GM19043 (cell line): Measurements from ENCODE around the gene GPATCH8.
"Not testable (repeated sequence)": the region's sequence is repeated elsewhere in the genome, so short reads cannot be mapped to it uniquely, and the experiment has no call there.

ENCODE experiments used
- ATAC-seq: cut with Tn5 transposase; IDR thresholded peaks from one replicate; pipeline ENCODE4 v1.9.1; 2021; ENCODE audit warnings: low read depth; ENCODE audit not compliant: unreplicated experiment

Gene GPATCH8

DNA sequence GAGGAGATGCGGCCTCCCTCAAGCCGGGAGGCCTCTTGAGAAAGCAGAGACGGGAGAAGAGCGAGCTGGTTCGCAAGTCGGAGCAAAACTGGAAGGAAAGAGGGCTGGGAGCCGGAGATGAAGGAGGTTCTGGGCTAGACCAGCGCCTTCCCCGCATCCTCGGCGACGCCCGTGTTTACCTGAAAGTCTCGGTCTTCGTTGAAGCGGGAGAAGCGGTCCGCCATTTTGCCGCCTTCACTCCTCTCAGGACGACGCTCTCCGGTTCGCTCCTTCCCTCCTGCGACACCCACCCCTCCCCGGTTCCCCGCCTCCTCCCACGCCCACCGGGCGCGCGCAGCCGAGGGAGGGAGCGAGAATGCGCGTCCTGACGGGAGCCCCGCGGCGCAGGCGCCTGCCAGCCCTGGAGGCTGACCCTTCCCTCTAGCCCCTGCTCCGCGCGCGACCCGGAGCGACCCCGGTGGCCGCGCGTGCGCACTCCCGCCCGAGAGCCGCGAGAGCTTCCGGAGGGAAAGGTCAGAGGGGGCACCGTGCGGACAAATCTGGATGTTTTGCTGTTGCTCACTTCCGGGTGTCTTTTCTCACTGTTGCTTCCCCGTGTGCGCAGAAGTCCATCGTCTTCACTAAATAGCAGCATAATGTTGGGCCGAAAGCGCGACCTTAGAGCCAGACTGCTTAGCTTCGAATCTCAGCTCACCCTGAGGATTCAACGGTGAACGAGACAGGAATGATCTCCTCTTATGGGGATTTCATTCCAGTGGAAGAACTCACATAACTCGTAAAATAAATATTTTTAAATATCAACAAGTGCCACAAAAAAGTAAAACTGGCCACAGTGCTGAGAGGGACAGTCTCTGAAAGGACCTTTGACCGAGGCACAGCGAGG, at the start of gene GPATCH8:
TSS of gene GPATCH8 (minus strand) at position 260 of the 883 bp plus-strand sequence. CDS start at position 224, 36 bp downstream.
- peak; percentile 83 for ATAC-seq

DNA sequence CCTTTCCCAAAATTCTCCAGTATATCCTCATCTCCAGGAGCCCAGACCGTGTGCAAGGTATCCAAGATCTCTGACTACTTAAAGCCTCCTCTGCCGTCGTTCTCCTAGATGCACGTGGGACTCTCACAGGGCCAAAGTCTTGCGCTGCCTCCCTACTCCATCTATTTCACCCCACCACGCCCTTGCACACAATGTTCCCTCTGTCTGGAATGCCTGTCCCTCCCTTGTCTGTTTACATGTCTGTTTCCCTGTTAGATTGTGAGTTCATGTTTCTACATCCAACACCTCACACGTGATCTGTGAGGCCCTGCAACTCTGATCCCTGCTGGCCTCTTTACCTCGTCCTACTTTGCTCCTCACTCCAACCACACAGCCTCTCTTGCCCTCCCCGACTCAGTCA, 49.2 kb upstream of the GPATCH8 start:
- ATAC-seq = no peak

DNA sequence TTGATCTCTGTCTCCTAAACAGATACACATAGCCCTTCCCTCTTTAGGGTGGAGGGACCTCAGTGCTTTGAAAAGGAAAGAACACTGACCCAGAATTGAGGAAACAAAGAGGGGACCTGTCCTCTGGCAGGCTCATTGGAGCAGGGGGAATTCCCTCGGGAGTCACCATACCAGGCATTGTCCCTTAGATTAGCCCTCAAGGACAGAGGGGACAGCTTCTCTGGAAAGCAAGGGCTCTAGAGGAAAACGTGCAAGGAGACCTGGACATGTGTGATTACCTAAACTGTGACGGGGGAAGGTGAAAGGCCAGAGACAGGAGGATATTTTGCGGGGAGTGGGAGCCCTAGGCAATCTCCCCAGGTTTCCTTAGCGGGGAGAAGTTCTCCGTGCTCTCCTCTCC, 46.5 kb upstream of the GPATCH8 start:
- no peak for ATAC-seq

DNA sequence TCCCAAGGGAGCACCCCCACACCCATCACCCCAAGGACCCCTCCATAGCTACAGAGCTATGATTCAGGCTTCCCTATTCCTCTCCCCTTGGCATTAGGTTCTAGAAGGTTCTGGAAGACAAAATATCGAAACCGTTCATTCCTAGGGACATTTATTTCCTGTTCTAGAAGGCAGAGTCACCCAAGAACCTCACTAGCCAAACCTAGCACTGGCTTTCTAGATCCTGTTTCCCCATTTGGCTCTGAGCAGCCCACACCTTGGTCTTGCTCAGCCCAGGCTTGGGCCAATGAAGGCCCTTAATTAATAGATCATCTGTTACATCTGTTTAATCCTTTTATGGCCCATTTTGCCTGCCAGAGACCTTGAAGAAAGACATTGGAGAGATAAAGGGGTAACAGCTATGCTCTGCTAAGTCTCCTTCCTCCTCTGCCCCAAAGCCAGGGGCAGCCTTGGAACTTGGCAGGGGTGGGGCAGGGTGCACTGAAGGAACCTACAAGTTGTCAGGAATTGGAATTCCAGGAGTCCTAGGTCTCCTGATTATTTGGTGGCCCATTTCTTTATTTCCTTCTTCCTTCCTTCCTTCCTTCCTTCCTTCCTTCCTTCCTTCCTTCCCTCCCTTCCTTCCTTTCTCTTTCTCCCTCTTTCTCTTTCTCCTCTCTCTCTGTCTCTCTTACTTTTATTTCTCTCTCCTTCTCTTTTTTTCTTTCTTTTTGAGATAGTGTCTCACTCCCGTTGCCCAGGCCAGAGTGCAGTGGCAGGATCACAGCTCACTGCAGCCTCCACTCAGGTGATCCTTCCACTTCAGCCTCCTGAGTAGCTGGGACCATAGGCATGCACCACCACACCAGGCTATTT, 45.4 kb upstream of the GPATCH8 start:
- no peak for ATAC-seq

DNA sequence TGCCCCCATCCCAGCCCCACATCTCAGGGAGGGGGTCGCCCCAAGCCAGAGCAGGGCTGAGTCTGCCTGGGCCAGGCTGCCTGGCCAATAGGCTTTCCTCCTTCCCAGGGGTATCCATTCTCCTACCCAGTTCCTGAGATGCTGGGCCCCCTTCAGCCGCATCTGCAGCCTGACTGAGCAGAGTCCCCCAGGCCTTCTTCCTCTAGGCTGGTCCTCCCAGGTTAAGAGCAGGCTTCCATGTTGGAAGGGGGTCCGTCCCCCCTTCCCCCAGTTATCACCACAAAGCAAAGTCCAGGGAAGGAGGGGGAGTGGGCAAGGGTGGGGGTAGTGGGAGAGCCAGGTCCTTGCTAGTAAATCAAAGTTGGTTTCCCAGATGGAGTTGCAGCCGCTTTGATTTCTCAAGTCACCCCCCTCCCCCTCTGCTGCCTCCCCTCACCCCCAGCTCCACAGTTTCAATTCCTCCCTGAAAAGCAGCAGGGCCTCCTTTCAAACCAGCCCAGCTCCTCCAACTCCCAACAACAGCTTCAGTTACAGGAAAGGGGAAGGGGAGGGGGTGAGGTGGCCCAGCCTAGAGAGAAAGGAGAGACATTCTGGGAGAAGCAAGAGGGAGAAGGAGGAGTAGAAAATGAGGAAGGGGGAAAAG, 44.5 kb upstream of the GPATCH8 start:
- ATAC-seq = no peak

DNA sequence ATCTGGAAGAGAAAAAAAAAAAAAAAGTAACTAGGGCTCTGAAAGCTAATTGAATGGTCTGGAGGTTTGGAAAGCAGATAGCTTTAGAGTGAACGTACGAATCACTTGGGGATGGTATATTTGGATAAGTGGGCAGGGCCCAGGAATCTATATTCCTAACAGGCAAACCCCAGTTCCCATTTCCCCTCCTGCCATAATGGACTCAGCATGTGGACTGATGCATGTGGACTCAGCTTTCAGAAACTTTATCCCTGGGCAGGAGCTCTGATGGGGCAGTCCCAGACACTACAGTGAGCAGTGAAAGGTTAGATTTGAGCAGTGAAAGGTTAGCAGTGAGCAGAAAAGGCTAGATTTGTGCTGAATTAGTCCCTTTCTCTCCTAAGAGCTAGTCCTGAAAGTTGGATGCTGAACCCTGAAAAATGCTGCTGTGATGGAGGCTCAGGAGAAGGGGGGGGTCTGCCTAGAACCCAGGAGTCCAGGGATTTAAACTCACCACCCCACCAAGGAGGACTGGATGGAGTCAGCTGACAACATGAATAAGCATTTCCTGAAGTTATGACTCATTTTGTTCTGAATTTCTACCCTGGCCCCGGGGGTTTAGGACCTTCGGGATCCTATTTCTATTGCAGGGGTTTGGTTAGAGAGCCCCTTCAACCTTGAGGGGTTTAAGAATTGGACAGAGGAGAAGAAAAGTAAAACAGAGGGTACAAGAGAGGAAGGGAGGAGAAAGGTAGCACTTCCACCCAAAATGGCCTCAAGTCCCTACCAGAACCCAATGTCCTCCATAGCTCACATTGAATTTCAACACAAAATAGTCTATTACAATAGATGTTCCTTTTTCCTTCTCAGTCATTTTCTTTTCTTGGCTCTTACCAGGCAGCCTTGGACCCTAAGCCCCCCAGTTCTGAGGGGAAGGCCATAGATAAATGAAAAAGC, 43.7 kb upstream of the GPATCH8 start:
- no peak for ATAC-seq

DNA sequence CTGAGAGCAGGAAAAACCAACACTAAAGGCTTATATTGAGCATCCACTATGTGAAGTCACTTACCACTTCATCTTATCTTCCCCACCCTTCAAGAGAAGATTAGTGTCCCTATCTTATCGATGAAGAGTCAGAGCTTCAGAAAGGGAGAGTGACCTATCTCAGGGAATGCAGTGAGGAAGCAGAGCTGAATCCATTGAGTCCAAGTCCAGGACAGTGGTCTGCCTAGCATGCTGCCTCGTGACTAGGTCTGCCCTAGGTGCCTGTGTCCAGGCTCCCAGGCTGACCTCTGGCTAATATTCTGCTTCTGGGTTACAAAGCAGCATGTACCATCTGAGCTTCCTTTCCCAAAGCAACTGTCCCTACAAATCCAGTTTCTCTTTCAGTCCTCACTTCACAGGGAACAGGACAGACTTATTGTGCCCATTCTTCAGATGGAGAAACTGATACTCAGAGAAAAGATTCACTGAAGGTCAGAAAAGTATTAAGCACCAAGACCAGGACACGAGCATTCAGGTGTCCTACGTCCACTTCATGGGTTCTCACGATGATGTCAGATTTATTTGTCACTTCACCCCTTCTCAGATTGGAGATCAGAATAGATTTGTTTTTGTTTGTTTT, 40.8 kb upstream of the GPATCH8 start:
- no peak for ATAC-seq

DNA sequence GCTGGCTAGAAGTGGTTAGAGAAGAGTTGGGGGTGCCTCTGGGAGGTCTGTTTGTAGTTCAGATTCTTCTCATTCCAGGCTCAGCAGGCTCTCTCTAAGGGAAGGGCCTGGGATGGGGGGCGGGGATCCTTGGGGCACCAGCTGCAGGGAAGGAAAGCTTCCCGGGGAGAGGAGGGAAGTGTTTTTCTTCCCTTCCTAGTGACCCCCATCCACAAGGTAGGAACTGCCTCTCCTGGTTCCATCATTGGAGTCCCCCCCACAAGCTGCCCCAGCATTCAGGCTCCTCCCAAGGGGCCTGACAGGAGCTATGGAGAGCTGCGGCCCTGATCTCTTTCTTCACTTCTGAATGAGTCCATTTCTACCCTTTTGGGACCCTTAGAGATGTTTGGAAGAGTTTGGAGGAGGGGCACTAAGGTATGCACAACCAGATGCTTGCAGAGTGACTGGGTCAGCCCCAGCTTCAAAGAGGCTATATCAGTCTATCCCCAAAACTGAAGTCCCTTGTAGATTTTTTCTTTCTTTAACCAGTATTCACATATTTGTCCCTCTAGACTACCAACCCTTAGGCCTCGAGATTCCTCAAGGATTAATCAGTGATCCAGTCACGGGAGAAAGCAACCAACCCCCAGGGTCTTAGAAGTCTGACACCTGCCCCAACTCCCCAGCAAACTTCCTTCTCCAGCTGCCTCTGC, 40.2 kb upstream of the GPATCH8 start:
- ATAC-seq = no peak

DNA sequence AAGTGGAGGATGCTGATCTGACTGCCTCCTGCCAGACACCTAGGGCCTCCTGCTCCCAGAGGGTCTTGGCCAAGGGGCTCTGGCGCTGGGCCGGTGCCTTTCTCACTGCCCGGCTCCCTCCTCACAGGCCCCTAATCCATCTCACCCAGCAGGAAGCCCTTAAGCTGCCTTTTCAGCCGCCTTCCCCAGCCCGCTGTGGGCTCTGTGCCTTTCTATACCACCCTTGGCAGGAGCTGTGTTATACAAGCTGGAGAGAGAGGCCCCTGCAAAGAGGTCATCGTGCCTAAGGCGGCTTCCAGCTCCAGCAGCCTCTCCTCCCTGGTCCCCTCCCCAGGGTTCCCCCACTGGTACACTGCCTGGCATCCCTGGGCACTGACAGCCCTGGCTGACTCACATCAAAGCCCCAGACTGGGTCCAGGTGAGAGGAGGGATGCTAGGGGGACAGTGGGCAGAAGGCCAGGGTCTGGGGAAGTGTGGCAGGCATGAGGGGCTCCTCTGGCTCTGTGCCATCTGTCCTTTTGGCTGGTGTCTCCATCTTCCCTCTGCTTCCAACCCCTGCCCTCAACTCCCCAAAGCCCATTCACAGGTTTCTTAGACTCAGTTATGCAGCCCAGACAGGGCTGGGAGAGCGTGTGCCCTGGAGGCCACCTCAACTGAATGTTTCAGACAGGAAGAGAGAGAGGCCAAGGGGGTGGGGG, 38.8 kb upstream of the GPATCH8 start:
- ATAC-seq = no peak

DNA sequence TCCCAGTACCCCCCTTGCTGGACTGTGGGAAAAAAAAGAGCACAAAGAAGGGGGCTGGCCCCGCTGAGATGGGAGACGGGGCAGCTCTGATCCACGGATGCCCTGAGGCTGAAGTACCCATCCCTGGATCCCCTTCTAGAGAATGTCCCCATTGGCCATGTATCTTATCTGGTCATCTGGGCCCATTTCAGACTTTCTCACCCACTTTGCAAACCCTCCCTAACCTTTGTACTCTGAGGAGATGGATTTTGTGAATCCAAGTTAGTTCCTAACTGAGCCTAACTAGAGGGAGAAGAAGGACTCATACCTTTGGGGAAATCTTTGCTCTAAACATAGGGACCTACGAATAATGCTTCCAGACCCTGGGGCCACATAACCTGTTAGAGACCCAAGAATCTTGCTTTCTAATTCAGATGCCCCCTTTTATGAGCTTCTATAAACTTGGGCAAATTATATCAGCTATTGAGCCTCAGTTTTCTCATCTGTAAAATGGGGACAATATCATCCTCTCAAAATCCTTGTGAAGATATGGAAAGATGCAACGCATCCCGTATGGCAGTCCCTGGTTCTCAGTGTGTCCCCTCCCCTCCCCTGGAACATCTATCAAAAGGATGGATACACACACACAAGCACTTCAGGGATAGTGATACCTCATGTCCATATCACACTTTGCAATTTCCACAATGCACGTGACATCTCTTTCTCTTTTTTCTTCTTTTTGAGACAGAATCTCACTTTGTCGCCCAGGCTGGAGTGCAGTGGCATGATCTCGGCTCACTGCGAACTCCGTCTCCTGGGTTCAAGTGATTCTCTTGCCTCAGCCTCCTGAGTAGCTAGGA, 37.3 kb upstream of the GPATCH8 start:
- ATAC-seq = no peak

DNA sequence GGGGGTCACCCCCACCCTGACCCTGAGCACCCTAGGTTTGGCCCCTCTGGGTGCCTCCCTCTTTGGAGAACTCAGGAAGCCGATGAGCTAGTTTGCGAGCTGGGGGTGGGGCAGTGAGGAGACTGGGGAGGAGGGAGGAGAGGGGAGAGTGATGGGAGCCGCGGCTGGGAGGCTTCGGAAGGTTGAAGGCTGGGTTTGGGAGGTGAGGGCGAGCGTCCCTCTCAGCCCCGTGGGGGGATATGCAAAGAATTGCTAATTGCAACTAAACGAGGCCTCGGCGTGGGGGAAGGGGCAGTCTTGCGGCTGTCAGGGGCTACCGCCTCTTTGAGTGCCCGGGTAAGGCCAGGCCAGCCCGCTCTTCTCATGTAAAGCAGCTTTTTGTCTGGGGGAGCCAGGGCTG, 36.5 kb upstream of the GPATCH8 start:
- ATAC-seq = no peak

DNA sequence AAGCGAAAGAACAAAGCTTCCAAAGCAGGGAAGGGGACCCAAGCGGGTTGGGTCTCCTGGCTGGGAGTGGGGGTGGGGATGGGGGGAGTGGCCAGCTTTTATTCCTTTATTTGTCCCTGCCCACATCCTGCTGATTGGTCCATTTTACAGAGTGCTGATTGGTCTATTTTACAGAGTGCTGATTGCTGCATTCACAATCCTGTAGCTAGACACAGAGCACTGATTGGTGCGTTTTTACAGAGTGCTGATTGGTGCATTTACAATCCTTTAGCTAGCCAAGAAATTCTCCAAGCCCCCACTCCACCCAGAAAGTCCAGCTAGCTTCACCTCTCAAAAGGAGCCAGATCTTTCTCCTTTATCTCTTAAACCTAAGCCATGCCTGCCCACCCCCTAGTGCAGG, 34.7 kb upstream of the GPATCH8 start:
- not testable (repeated sequence) for ATAC-seq

DNA sequence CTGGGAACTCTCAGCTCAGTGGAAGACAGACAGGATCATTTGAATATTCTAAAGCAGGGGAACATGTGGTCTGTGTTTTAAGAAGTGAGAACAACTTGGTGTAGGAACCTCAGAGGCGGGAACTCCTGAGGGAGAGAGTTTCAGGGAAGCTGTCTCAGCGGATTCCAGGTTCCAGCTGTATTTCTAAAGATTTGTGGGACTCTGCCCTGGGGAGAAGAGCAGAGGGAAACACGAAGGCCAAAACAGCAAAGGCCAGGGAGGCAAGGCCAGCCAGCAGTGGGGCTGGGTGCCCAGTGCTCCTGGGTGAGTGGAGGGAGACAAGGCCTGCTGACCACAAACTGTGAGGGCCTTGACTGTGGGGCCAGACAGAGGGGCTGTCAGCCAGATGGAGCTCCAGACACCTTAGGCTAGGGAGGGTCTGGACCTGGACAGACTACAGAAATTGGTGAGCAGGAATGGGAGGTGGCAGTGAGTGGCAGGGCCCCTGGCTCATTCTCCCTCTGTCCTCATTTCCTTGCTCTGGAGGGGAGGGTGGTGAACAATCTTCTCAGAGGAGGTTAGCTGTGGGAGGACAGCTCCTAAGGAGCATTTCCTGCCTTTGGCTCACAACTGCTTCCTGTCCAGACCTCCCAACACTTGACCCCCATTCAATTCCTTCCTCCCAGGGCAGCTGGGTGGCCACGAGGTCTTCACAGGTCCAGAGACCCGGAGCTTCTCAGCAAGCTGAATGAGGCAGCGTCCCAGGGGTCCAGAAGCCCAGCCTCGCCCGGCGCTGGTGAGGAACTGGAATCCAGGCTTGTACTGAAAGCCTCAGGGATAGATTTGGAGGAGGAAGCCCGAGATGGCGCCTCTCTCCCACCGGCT, 33.1 kb upstream of the GPATCH8 start:
- ATAC-seq = no peak

DNA sequence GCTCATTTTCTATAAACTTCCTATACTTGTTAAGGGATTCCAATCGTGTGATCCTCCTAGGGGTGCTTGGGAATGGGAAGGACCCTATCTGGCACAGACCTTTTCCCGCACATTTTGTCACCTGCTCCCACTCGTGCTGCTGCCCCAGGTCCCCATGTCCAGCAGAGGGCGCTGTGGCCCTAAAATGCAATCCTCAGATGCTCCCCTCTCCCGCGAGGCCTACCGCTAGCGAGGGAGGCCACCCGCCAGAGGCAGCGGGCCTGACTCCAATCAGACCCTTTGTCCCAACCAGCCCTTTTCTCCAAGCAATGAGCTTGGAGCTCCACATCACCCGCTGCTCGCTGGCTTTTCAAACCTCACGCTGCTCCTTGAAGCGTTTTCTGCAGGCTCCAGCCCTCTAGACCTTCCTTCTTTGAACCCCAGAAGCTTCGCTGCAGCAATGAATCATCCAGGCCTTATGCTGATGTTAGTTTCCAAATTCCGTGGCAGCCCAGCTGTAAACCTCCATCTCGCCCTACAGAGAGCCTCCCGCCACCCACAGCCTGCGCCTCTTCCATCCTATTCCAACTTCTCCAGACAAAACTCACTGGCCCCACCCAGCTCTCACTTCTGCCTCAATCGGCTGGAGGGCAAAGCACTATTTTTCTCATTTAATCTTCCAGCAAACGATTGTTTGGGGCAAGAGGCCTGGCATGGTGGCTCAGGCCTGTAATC, 30.5 kb upstream of the GPATCH8 start:
- no peak for ATAC-seq

DNA sequence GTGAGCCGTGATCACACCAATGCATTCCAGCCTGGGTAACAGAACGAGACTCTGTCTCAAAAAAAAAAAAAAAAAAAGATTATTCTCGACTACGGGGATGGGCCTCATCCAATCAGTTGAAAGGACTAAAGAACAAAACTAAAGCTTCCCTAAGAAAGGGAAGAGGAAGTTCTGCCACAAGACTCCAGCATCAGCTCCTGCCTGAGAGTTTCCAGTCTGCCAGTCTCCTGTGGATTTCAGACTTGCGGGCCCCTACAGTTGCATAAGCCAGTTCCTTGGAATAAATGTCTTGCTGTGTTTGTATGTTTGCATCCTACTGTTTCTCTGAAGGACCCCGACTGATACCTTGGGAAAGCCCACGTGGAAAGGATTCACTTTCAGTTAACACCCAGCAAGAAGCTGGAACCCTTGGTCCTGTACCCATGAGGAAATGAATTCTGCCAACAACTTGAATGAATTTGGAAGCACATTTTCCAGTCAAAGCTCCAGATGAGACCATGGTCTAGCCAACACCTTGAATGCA, 27.8 kb upstream of the GPATCH8 start:
- no peak for ATAC-seq

DNA sequence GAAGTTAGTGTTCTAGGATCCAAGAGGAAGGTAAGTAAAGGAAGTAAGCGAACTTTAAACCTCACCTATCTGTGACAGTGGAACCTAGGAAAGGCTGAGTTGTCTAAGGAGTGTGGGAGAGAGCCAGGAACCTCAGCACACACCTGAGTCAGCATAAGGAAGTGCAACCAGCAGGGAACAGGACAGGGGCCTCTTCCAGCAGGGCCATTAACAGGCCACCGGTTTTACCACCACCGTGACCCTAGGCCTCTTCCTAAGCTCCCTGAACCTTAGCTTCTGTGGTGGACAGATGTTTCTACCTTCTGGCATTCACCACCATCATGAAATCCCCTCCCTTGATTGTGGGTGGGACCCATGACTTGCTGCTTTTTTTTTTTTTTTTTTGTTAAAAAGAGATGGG, 26.7 kb upstream of the GPATCH8 start:
- no peak for ATAC-seq
